HEK293 (cell line): ENCODE data around the gene HCFC1.
A peak's percentile ranks its signal among the peaks of the same experiment; 100 is the strongest.

Source experiments
- BCL11A ChIP-seq: fragments of 450-650 bp; formaldehyde crosslinking; IDR thresholded peaks from 2 replicates; pipeline ENCODE4 v1.5.1; 2016; ENCODE audit warnings: low read depth, missing biosample characterization, missing genetic modification characterization
- GLI2 ChIP-seq: fragments of 450-650 bp; formaldehyde crosslinking; IDR thresholded peaks from 2 replicates; pipeline ENCODE4; 2017; ENCODE audit warnings: missing biosample characterization, missing genetic modification characterization, low read depth, borderline replicate concordance
- GLIS1 ChIP-seq: fragments of 450-650 bp; formaldehyde crosslinking; IDR thresholded peaks from 2 replicates; pipeline ENCODE4 v1.5.1; 2016; ENCODE audit warnings: missing biosample characterization, missing genetic modification characterization
- HOXA7 ChIP-seq: sonication (generic); formaldehyde crosslinking; IDR thresholded peaks from 2 replicates; pipeline ENCODE4 v1.8.1; 2022; ENCODE audit warnings: missing genetic modification reagents, borderline replicate concordance
- HOXD13 ChIP-seq: sonication (generic); formaldehyde crosslinking; IDR thresholded peaks from 2 replicates; pipeline ENCODE4 v1.8.0; 2022; ENCODE audit warnings: missing genetic modification reagents, borderline replicate concordance
- SALL2 ChIP-seq: fragments of 450-650 bp; formaldehyde crosslinking; IDR thresholded peaks from 2 replicates; pipeline ENCODE4 v1.5.0; 2017; ENCODE audit warnings: missing biosample characterization, mild to moderate bottlenecking, missing genetic modification characterization, borderline replicate concordance
- SP7 ChIP-seq: fragments of 450-650 bp; formaldehyde crosslinking; IDR thresholded peaks from 2 replicates; pipeline ENCODE4 v1.5.1; 2016; ENCODE audit warnings: missing biosample characterization, missing genetic modification characterization
- TCF7L2 ChIP-seq: IDR thresholded peaks from 2 replicates; pipeline ENCODE4 v1.6.1; 2011; ENCODE audit warnings: low read depth, mild to moderate bottlenecking, inconsistent platforms, low read length, moderate library complexity, borderline replicate concordance
- YY2 ChIP-seq: fragments of 450-650 bp; formaldehyde crosslinking; IDR thresholded peaks from 2 replicates; pipeline ENCODE4 v1.5.1; 2016; ENCODE audit warnings: missing biosample characterization, missing genetic modification characterization
- ZBTB20 ChIP-seq: fragments of 450-650 bp; formaldehyde crosslinking; IDR thresholded peaks from 2 replicates; pipeline ENCODE4 v1.5.1; 2016; ENCODE audit warnings: missing biosample characterization, missing genetic modification characterization
- ZBTB7A ChIP-seq: fragments of 450-650 bp; formaldehyde crosslinking; IDR thresholded peaks from 2 replicates; pipeline ENCODE4 v1.5.1; 2016; ENCODE audit warnings: low read depth, missing biosample characterization, missing genetic modification characterization
- ZBTB8A ChIP-seq: fragments of 450-650 bp; formaldehyde crosslinking; IDR thresholded peaks from 2 replicates; pipeline ENCODE4 v1.5.1; 2016; ENCODE audit warnings: missing biosample characterization, missing genetic modification characterization
- ZIC2 ChIP-seq: fragments of 450-650 bp; formaldehyde crosslinking; IDR thresholded peaks from 2 replicates; pipeline ENCODE4 v1.5.1; 2016; ENCODE audit warnings: missing biosample characterization, missing genetic modification characterization
- ZNF18 ChIP-seq: fragments of 450-650 bp; formaldehyde crosslinking; IDR thresholded peaks from 2 replicates; pipeline ENCODE4 v1.5.1; 2016; ENCODE audit warnings: missing biosample characterization, missing genetic modification characterization
- ZNF2 ChIP-seq: fragments of 450-650 bp; formaldehyde crosslinking; IDR thresholded peaks from 2 replicates; pipeline ENCODE4 v1.5.1; 2016; ENCODE audit warnings: missing biosample characterization, missing genetic modification characterization
- ZNF311 ChIP-seq: fragments of 450-650 bp; formaldehyde crosslinking; IDR thresholded peaks from 2 replicates; pipeline ENCODE4 v1.5.1; 2017; ENCODE audit warnings: missing biosample characterization, missing genetic modification characterization, borderline replicate concordance
- ZNF341 ChIP-seq: fragments of 450-650 bp; formaldehyde crosslinking; IDR thresholded peaks from 2 replicates; pipeline ENCODE4; 2016; ENCODE audit warnings: low read depth, missing biosample characterization, missing genetic modification characterization
- ZNF366 ChIP-seq: fragments of 450-650 bp; formaldehyde crosslinking; conservative IDR thresholded peaks from 2 replicates; pipeline ENCODE4 v1.5.1; 2016; ENCODE audit warnings: missing biosample characterization, missing genetic modification characterization
- ZNF518A ChIP-seq: fragments of 450-650 bp; formaldehyde crosslinking; conservative IDR thresholded peaks from 2 replicates; pipeline ENCODE4 v1.5.1; 2016; ENCODE audit warnings: low read depth, missing biosample characterization, missing genetic modification characterization
- ZNF561 ChIP-seq: fragments of 450-650 bp; IDR thresholded peaks from 2 replicates; pipeline ENCODE4 v1.5.1; 2018; ENCODE audit warnings: missing biosample characterization, missing genetic modification characterization, borderline replicate concordance
- ZNF629 ChIP-seq: fragments of 450-650 bp; formaldehyde crosslinking; IDR thresholded peaks from 2 replicates; pipeline ENCODE4 v1.5.1; 2017; ENCODE audit warnings: missing biosample characterization, missing genetic modification characterization
- ZNF658 ChIP-seq: fragments of 450-650 bp; formaldehyde crosslinking; IDR thresholded peaks from 2 replicates; pipeline ENCODE4; 2016; ENCODE audit warnings: missing biosample characterization, missing genetic modification characterization
- ZNF701 ChIP-seq: fragments of 450-650 bp; formaldehyde crosslinking; IDR thresholded peaks from 2 replicates; pipeline ENCODE4 v1.5.1; 2016; ENCODE audit warnings: missing biosample characterization, missing genetic modification characterization
- ZNF837 ChIP-seq: fragments of 450-650 bp; formaldehyde crosslinking; IDR thresholded peaks from 2 replicates; pipeline ENCODE4 v1.5.1; 2016; ENCODE audit warnings: missing biosample characterization, missing genetic modification characterization

The HCFC1 gene

GRCh38 chrX:154019633-154020528 is 48.3 kb upstream of the HCFC1 start, which contains the start of gene IRAK1 (continued):
- TF ChIP-seq ZNF2 (tag by site-specific recombination) (peak; percentile 31; the same call in 1 of the 2 replicates), ZNF366 (tag by site-specific recombination) (no peak), ZNF311 (tag by site-specific recombination) (no peak), ZIC2 (tag by site-specific recombination) (peak; percentile 25), ZBTB20 (peak; percentile 83), ZNF341 (tag by site-specific recombination) (peak; percentile 94), BCL11A (tag by site-specific recombination) (no peak), SALL2 (no peak), TCF7L2 (no peak), SP7 (tag by site-specific recombination) (0 out of 2 replicates have a peak, but pooled peaks have one; percentile 18), ZNF561 (tag by site-specific recombination) (0 out of 2 replicates have a peak, but pooled peaks have one; percentile 34), ZBTB7A (tag by site-specific recombination) (no peak), ZNF18 (no peak), GLI2 (tag by site-specific recombination) (no peak), ZNF658 (tag by site-specific recombination) (no peak), ZNF518A (tag by site-specific recombination) (no peak), ZNF837 (tag by site-specific recombination) (no peak), ZBTB8A (tag by site-specific recombination) (peak; percentile 53; the same call in 1 of the 2 replicates), YY2 (tag by site-specific recombination) (no peak), HOXA7 (CRISPR knock-in tag) (no peak), GLIS1 (tag by site-specific recombination) (no peak), HOXD13 (CRISPR knock-in tag) (no peak), ZNF629 (tag by site-specific recombination) (no peak), ZNF701 (tag by site-specific recombination) (no peak)
